PC-3 (cell line): Measurements from ENCODE around the gene BCL11A. TPM values are rescaled to one million over a fixed set of nuclear protein-coding genes. Genes with fewer than 3 reads are reported as not detected.

Experiments used
- ATAC-seq: fragments of 200-7000 bp; cut with Tn5 transposase; 2 replicates; pipeline ENCODE4 v1.9.1; 2020; ENCODE audit warnings: mild to moderate bottlenecking, moderate library complexity
- BruUV-seq: library from RNA; stranded (reverse); fragments of 400-500 nt; replicated peaks from 2 replicates; lab custom pipeline; 2021; lab: Mats Ljungman, UMichigan
- CTCF ChIA-PET: fragments of 300-600 bp; sonication (Branson Sonifier 250); formaldehyde crosslinking; loops from one replicate; lab custom pipeline; 2022; ENCODE audit warnings: antibody characterized with exemption; lab: Charles Lee
- POLR2A ChIA-PET: fragments of 300-600 bp; sonication (Branson Sonifier 250); formaldehyde crosslinking; loops from one replicate; lab custom pipeline; 2022; ENCODE audit warnings: antibody characterized with exemption; ENCODE audit not compliant: unreplicated experiment; lab: Charles Lee
- DNase-seq: peaks from one replicate; pipeline ENCODE4 v3.0.0-alpha.2; 2015
- H2AFZ ChIP-seq: fragments of 300-600 bp; sonication (generic); 2 replicates; pipeline ENCODE4 v1.6.0; 2016; ENCODE audit warnings: antibody characterized with exemption, low read length
- H3F3A ChIP-seq: fragments of 300-600 bp; sonication (generic); one replicate; pipeline ENCODE4 v1.6.0; 2017; ENCODE audit warnings: antibody characterized with exemption, low read length, control low read depth, mild to moderate bottlenecking; ENCODE audit not compliant: unreplicated experiment
- H3K27ac ChIP-seq: fragments of 300-600 bp; sonication (generic); 2 replicates; pipeline ENCODE4 v1.5.1; 2016; ENCODE audit warnings: mild to moderate bottlenecking, low read length
- H3K27me3 ChIP-seq: fragments of 300-600 bp; sonication (generic); 2 replicates; pipeline ENCODE4 v1.6.1; 2016; ENCODE audit warnings: low read length, mixed read lengths
- H3K36me3 ChIP-seq: fragments of 300-600 bp; sonication (generic); 2 replicates; pipeline ENCODE4 v1.6.1; 2016; ENCODE audit warnings: low read depth, mixed run types, low read length, mixed read lengths
- H3K4me1 ChIP-seq: fragments of 300-600 bp; sonication (generic); 2 replicates; pipeline ENCODE4 v1.5.1; 2016; ENCODE audit warnings: low read length; ENCODE audit not compliant: insufficient read depth
- H3K4me2 ChIP-seq: fragments of 300-600 bp; sonication (generic); 2 replicates; pipeline ENCODE4 v1.6.0; 2016; ENCODE audit warnings: low read length
- H3K4me3 ChIP-seq: fragments of 300-600 bp; sonication (generic); 2 replicates; pipeline ENCODE4 v1.5.1; 2016; ENCODE audit warnings: mild to moderate bottlenecking, low read length, mixed read lengths
- H3K79me2 ChIP-seq: fragments of 300-600 bp; sonication (generic); 2 replicates; pipeline ENCODE4 v1.6.1; 2017; ENCODE audit warnings: low read length, mixed read lengths
- H3K9ac ChIP-seq: fragments of 300-600 bp; sonication (generic); 2 replicates; pipeline ENCODE4 v1.6.0; 2016; ENCODE audit warnings: mild to moderate bottlenecking, low read length
- H3K9me2 ChIP-seq: fragments of 300-600 bp; sonication (generic); replicated peaks from 2 replicates; pipeline ENCODE4 v1.6.1; 2016; ENCODE audit warnings: mixed run types, low read length, mixed read lengths
- H3K9me3 ChIP-seq: fragments of 300-600 bp; sonication (generic); 2 replicates; pipeline ENCODE4 v1.6.1; 2016; ENCODE audit warnings: low read length, mixed read lengths
- H4K20me1 ChIP-seq: fragments of 300-600 bp; sonication (generic); 2 replicates; pipeline ENCODE4 v1.6.1; 2016; ENCODE audit warnings: low read length, mixed read lengths
- CTCF ChIP-seq: fragments of 300-600 bp; sonication (generic); conservative IDR thresholded peaks from 2 replicates; pipeline ENCODE4 v1.5.1; 2017; ENCODE audit warnings: antibody characterized with exemption, low read depth, mild to moderate bottlenecking, low read length
- EZH2 ChIP-seq: fragments of 300-600 bp; sonication (generic); IDR thresholded peaks from one replicate; pipeline ENCODE4 v1.6.1; 2017; ENCODE audit warnings: antibody characterized with exemption, mild to moderate bottlenecking, low read length; ENCODE audit not compliant: unreplicated experiment
- EZH2phosphoT487 ChIP-seq: fragments of 300-600 bp; sonication (generic); IDR thresholded peaks from 2 replicates; pipeline ENCODE4 v1.6.1; 2018; ENCODE audit warnings: mild to moderate bottlenecking, antibody characterized with exemption, low read length, borderline replicate concordance
- intact Hi-C: fragments of 100-400 bp; cut with micrococcal nuclease; formaldehyde crosslinking; loops from 2 replicates; pipeline ENCODE4 v1.9.0; 2023
- total RNA-seq: library from RNA; depleted of rRNA; stranded (reverse); fragments of >200 nt; gene quantifications from 2 replicates; pipeline ENCODE4 v1.2.3, GENCODE V29; 2014

The BCL11A gene
- total RNA-seq, 1 experiment from 2014 or later, result 4.6 TPM

DNA sequence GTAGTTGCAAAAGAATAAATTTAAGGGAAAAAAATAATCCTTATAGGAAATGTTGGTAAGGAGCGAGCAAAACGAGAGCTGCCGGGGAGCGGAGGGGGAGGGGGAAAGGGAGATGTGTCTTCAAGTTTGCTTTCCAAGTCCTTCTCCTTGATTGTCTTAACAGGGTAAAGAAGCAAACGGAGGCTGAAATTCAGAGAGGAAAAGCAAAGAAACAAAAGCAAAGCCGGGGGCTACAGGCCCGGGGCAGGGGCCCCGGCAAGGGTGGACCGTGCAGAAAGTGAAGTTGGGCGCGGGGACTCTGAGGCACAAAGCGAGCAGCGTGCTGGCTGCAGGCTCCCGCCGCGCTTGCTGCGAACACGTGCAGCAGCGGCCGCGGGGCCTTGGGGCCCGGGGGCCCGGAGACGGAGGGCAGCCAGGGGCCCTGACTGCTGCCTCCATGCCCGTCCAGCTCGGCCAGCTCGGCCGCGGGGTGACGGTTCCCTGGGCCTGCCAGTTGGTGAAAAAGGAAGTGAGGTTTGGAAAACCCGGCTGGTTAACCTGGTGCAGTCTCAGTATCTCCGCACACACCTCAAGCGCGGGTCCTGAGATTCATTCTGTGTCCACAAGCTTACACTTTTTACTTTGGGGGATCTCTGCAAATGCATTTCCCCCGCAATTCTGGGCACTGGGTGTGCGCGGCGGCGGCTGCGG, 4.1 kb downstream of the BCL11A start:
- CTCF ChIA-PET, result interaction anchor here (0.7 to 1.0 kb wide), 4 partner anchors 16 to 1245 kb away, joined by 3 to 9 read pairs (median 4); no protein-coding TSS in a partner anchor
- intact Hi-C loops, result loop anchor here (1.0 to 2.0 kb wide), 2 partner anchors 17 to 52 kb away; no protein-coding TSS in a partner anchor
- Histone ChIP-seq H3K4me2 (peak overlapping the region; percentile 98), H3K4me1 (peaks cover 14% of the 10 kb centered on the region), H3K27ac (peak overlapping the region; percentile 41), H3F3A (no peaks in the 10 kb centered on the region), H4K20me1 (no peaks in the 10 kb centered on the region), H3K9me2 (no peaks in the 10 kb centered on the region), H3K27me3 (no peaks in the 10 kb centered on the region), H3K9me3 (no peaks in the 10 kb centered on the region), H3K4me3 (peak overlapping the region; percentile 90), H3K79me2 (peaks cover 44% of the 10 kb centered on the region), H2AFZ (peak overlapping the region; percentile 93), H3K36me3 (peaks cover 10% of the 10 kb centered on the region), H3K9ac (peak overlapping the region; percentile 69)
- ATAC-seq (peak; percentile 11; the same call in 1 of the 2 replicates), DNase-seq (peak; percentile 38)
- TF ChIP-seq CTCF, result no peak
- TF ChIP-seq EZH2, result no peak
- TF ChIP-seq EZH2phosphoT487, result no peak
- no TSS peak for BruUV-seq
- POLR2A ChIA-PET, result interaction anchor here (0.5 kb wide), 1 partner anchor 79 kb away, joined by 3 read pairs; no protein-coding TSS in a partner anchor

DNA sequence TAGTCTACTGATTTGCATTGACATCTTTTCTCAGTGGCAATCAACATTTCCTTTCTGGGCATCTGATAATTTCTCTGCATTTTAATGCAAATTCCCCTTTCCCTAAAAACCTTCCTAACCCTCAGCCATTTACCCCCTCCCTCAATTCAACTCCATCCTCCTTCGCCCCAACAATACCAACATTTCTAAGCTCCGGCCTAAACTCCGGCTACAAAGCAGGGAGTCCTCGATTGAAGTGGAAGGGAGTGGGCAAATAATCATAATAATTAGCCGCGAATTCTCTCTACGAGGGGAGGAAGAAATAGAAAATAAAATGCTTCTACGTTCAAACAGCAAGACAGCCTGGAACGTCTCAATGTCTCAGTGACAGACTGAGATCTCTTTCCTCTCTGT, 4.6 kb downstream of the BCL11A start:
- Histone ChIP-seq H3K36me3 (peaks cover 14% of the 10 kb centered on the region), H3F3A (no peaks in the 10 kb centered on the region), H3K9ac (peak overlapping the region; percentile 69), H3K4me1 (peaks cover 14% of the 10 kb centered on the region), H3K4me3 (peak overlapping the region; percentile 90), H3K4me2 (peak overlapping the region; percentile 98), H2AFZ (peak overlapping the region; percentile 93), H3K9me3 (no peaks in the 10 kb centered on the region), H3K79me2 (peaks cover 44% of the 10 kb centered on the region), H4K20me1 (no peaks in the 10 kb centered on the region), H3K27ac (no peak overlapping the region), H3K9me2 (no peaks in the 10 kb centered on the region), H3K27me3 (no peaks in the 10 kb centered on the region)
- ChIA-PET POLR2A (no interaction called here), CTCF (no interaction called here)
- intact Hi-C loops, result loop anchor here (1.0 to 2.0 kb wide), 2 partner anchors 16 to 52 kb away; no protein-coding TSS in a partner anchor
- ATAC-seq, result no peak
- no TSS peak for BruUV-seq
- DNase-seq, result no peak
- no peak for TF ChIP-seq EZH2
- TF ChIP-seq EZH2phosphoT487, result no peak
- TF ChIP-seq CTCF, result no peak

- H3K4me1 ChIP-seq, result peaks cover 14% of the 10 kb centered on the region
- BruUV-seq, result no TSS peak
- TF ChIP-seq EZH2, result no peak
- TF ChIP-seq CTCF, result no peak
- TF ChIP-seq EZH2phosphoT487, result no peak
- no peaks in the 10 kb centered on the region for H3K27me3 ChIP-seq
- peak overlapping the region; percentile 98 for H3K4me2 ChIP-seq
- H3K36me3 ChIP-seq, result peaks cover 14% of the 10 kb centered on the region
- POLR2A ChIA-PET, result no interaction called here
- H3K79me2 ChIP-seq, result peaks cover 44% of the 10 kb centered on the region
- H3K27ac ChIP-seq, result no peak overlapping the region
- CTCF ChIA-PET, result no interaction called here
- DNase-seq, result no peak
- no peaks in the 10 kb centered on the region for H4K20me1 ChIP-seq
- no peaks in the 10 kb centered on the region for H3F3A ChIP-seq
- H3K4me3 ChIP-seq, result peak overlapping the region; percentile 90; the same call in 1 of the 2 replicates
- no peaks in the 10 kb centered on the region for H3K9me2 ChIP-seq
- no peaks in the 10 kb centered on the region for H3K9me3 ChIP-seq
- no peak for ATAC-seq
- H3K9ac ChIP-seq, result no peak overlapping the region
- intact Hi-C loops, result loop anchor here (2.0 kb wide), 1 partner anchor 16 kb away; no protein-coding TSS in a partner anchor
- no peak overlapping the region for H2AFZ ChIP-seq
These were observed 5.1 kb downstream of the BCL11A start for GRCh38 chr2:60548311-60548710.
